OCI-LY1 (cell line): ENCODE results near the gene ATG2A.

Experiments used
- H2AFZ ChIP-seq: fragments of 200-600 bp; sonication (generic), shearing (Covaris generic); 2 replicates; pipeline ENCODE4 v1.6.0; 2014; ENCODE audit warnings: antibody characterized with exemption, mild to moderate bottlenecking, low read length
- H3F3A ChIP-seq: fragments of 200-600 bp; sonication (generic), shearing (Covaris generic); 2 replicates; pipeline ENCODE4 v1.6.0; 2014; ENCODE audit warnings: mild to moderate bottlenecking, antibody characterized with exemption, low read length, moderate library complexity; ENCODE audit not compliant: insufficient read depth
- H3K27ac ChIP-seq: fragments of 200-600 bp; sonication (generic); 2 replicates; pipeline ENCODE4 v1.5.1; 2014; ENCODE audit warnings: low read length, mixed run types, mild to moderate bottlenecking, low read depth; ENCODE audit not compliant: poor library complexity, severe bottlenecking
- H3K27me3 ChIP-seq: fragments of 200-600 bp; sonication (generic); 2 replicates; pipeline ENCODE4 v1.6.0; 2014; ENCODE audit warnings: antibody characterized with exemption, mild to moderate bottlenecking, low read length, moderate library complexity; ENCODE audit not compliant: insufficient read depth
- H3K36me3 ChIP-seq: fragments of 200-600 bp; sonication (generic); 2 replicates; pipeline ENCODE4 v1.6.1; 2014; ENCODE audit warnings: mild to moderate bottlenecking, antibody characterized with exemption, low read length, moderate library complexity, mixed read lengths; ENCODE audit not compliant: insufficient read depth
- H3K4me1 ChIP-seq: fragments of 200-600 bp; sonication (generic); 2 replicates; pipeline ENCODE4 v1.5.1; 2014; ENCODE audit warnings: mild to moderate bottlenecking, low read length, moderate library complexity; ENCODE audit not compliant: insufficient read depth, severe bottlenecking
- H3K4me2 ChIP-seq: fragments of 200-600 bp; sonication (generic), shearing (Covaris generic); 2 replicates; pipeline ENCODE4 v1.6.1; 2014; ENCODE audit warnings: low read length
- H3K4me3 ChIP-seq: fragments of 200-600 bp; sonication (generic); 2 replicates; pipeline ENCODE4 v1.5.1; 2014; ENCODE audit warnings: low read length, low read depth, mild to moderate bottlenecking, mixed read lengths; ENCODE audit not compliant: poor library complexity, severe bottlenecking
- H3K79me2 ChIP-seq: fragments of 200-600 bp; shearing (Covaris generic); 2 replicates; pipeline ENCODE4 v1.6.1; 2016; ENCODE audit warnings: mixed run types, low read length, mixed read lengths; ENCODE audit not compliant: insufficient read depth
- H3K9ac ChIP-seq: fragments of 200-600 bp; sonication (generic), shearing (Covaris generic); 2 replicates; pipeline ENCODE4 v1.6.1; 2014; ENCODE audit warnings: mild to moderate bottlenecking, low read length, mixed read lengths
- H3K9me2 ChIP-seq: fragments of 200-600 bp; sonication (generic), shearing (Covaris generic); 2 replicates; pipeline ENCODE4 v1.6.1; 2014; ENCODE audit warnings: low read depth, mild to moderate bottlenecking, low read length, mixed read lengths
- H3K9me3 ChIP-seq: fragments of 200-600 bp; shearing (Covaris generic); 2 replicates; pipeline ENCODE4 v1.6.1; 2014; ENCODE audit warnings: low read length, mixed read lengths
- H4K20me1 ChIP-seq: fragments of 200-600 bp; sonication (generic), shearing (Covaris generic); 2 replicates; pipeline ENCODE4 v1.6.0; 2016; ENCODE audit warnings: mild to moderate bottlenecking, low read length; ENCODE audit not compliant: insufficient read depth
- CTCF ChIP-seq: fragments of 200-600 bp; sonication (generic), shearing (Covaris generic); IDR thresholded peaks from 2 replicates; pipeline ENCODE4 v1.5.1; 2017; ENCODE audit warnings: mild to moderate bottlenecking, antibody characterized with exemption, low read length, moderate library complexity, mixed read lengths
- EZH2 ChIP-seq: fragments of 200-600 bp; sonication (generic), shearing (Covaris generic); IDR thresholded peaks from 2 replicates; pipeline ENCODE4 v1.8.0; 2017; ENCODE audit warnings: borderline replicate concordance, mixed run types, mild to moderate bottlenecking, antibody characterized with exemption, low read length, moderate library complexity, mixed read lengths

ATG2A gene

DNA sequence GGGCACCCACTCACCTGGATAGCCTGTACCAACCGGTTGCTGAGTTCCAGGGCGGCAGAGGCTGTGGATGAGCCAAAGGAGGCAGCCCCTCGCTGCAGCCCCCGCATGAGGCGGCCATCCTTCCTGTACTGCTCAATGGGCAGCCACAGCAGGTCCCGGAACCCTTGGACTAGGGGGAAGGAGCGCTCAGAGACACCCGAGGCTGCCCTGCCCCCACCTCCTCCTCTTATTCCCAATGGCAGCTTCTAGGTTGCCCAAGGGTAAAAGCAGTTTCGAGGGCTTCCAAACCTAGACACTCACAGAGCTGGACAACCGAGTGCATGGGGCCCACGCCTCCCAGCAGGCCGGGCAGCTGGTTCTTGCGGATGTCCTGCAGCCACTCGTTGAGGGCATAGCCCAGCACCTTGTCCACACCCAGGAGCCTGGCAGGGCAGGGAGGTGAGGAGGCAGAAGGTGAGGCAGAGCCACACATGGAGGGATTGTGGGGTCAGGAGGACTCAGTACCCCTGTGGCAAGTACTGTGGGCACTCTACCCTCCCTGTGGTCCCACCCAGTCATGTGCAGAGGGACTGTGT, 20.5 kb downstream of the ATG2A start:
- no peak overlapping the region for H3K4me3 ChIP-seq
- H3K36me3 ChIP-seq = peaks cover 32% of the 10 kb centered on the region
- no peaks in the 10 kb centered on the region for H3F3A ChIP-seq
- no peak overlapping the region for H3K9ac ChIP-seq
- H3K27me3 ChIP-seq = no peaks in the 10 kb centered on the region
- H3K79me2 ChIP-seq = no peaks in the 10 kb centered on the region
- H2AFZ ChIP-seq = no peak overlapping the region
- no peaks in the 10 kb centered on the region for H3K9me2 ChIP-seq
- no peak overlapping the region for H3K27ac ChIP-seq
- peaks cover 21% of the 10 kb centered on the region for H3K4me1 ChIP-seq
- no peak overlapping the region for H3K4me2 ChIP-seq
- H3K9me3 ChIP-seq = no peaks in the 10 kb centered on the region
- H4K20me1 ChIP-seq = no peaks in the 10 kb centered on the region
- TF ChIP-seq CTCF = no peak
- TF ChIP-seq EZH2 = no peak

- Histone ChIP-seq H3K4me1 (peaks cover 14% of the 10 kb centered on the region), H3K4me2 (no peak overlapping the region), H3K4me3 (no peak overlapping the region), H3K9me3 (no peaks in the 10 kb centered on the region), H3K9ac (no peak overlapping the region), H3K79me2 (no peaks in the 10 kb centered on the region), H3K27me3 (no peaks in the 10 kb centered on the region), H3F3A (no peaks in the 10 kb centered on the region), H2AFZ (no peak overlapping the region), H4K20me1 (no peaks in the 10 kb centered on the region), H3K27ac (no peak overlapping the region), H3K36me3 (peaks cover 27% of the 10 kb centered on the region), H3K9me2 (no peaks in the 10 kb centered on the region)
- no peak for TF ChIP-seq CTCF
- no peak for TF ChIP-seq EZH2
These were observed 22.1 kb downstream of the ATG2A start for GRCh38 chr11:64894812-64895452.

DNA sequence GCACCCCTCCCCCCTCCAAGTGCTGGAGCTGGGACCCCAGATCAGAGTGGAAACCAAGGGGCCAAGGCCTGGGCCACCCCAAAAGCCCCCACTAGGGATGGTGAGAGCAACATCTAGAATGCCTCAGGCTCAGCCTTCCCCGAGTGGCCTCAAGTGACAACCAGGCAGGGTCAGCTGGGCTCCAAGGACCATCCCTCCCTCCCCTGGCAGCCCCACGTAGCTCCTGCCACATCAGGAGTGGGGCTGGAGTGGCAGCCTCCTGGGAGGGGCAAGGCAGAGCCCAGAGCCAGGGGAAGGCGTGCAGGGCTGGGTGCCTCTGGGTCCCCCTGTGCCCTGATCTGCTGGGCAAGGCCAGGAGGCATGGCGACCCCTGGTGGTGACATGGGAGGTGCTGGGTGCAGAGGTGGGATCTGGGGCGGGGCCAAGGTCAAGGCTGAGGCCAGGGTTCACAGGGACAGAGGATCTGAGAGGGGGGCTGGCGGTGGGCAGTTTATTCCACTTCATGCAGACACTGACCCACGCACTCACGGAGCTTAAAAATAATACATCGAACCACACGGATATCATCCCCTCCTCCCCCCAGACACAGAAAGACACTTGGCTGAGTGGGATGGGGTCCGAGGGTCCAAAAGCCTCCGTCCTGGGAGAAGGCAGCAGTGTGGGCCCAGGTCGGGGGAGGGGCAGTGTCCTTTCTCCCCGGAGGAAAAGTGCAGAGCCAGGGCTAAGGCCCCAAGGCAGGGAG, 22.8 kb downstream of the ATG2A start:
- TF ChIP-seq EZH2 = no peak
- TF ChIP-seq CTCF = peak; percentile 97
- Histone ChIP-seq H3K4me3 (no peak overlapping the region), H3F3A (no peaks in the 10 kb centered on the region), H3K9me3 (no peaks in the 10 kb centered on the region), H3K27ac (no peak overlapping the region), H4K20me1 (no peaks in the 10 kb centered on the region), H3K9ac (no peak overlapping the region), H3K36me3 (peaks cover 22% of the 10 kb centered on the region), H2AFZ (no peak overlapping the region), H3K9me2 (no peaks in the 10 kb centered on the region), H3K4me2 (no peak overlapping the region), H3K27me3 (no peaks in the 10 kb centered on the region), H3K79me2 (no peaks in the 10 kb centered on the region), H3K4me1 (peaks cover 14% of the 10 kb centered on the region)
